K562 treated with DMSO at 1 percent for 24 hours (cell line): ENCODE results near the gene ZNF765. TPM values are rescaled to one million over a fixed set of nuclear protein-coding genes. Genes with fewer than 3 reads are reported as not detected.

Experiments used
- total RNA-seq: library from RNA; unstranded; fragments of 300-600 nt; gene quantifications from 2 replicates; pipeline ENCODE4 v1.2.3, GENCODE V29; 2022; ENCODE audit warnings: low read depth; ENCODE audit not compliant: insufficient read depth

The ZNF765 gene
- total RNA-seq, result 4.2 and 5.0 TPM in 2 replicates

DNA sequence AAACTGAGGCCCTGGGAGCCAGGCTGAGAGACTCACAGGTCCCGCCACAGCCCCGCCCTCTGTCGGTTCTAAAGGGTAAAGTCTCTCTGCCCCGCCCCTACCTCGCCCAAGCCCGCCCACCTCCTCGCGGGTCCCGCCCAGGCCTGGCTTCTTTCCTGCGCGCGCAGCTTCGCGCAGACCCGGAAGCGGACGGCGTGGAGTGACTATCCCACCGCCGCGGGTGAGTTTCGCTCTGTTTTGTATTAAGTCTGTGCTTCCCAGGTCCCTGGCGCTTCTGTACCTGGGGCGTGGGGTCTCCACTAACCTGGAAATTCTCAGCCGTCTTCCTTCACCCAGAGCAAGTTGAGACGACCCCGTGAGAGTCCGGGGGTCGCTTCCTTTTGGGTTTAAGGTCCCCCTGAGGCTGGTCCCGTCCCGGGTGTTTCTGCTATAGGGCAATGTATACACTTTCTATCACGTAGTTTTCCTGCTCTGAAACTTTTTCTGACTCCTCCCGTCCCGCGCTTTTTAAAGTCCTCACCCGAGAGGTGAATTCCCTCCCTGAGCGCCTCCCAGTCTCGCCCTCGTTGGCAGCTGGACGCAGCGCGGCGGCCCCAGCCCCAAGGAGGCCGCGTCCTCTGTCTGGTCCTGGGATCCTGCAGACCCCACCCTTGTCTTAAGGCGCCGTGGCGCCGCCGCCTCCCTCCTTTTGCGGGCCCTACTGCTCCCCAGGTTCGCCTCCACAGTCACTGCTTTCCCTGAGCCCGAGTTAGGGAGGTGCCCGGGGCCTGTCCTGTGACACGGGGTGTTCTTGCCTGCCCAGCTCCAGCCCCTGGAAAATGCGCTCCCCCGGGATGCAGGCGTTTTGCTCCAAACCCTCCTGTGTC lies at the start of gene ZNF765:
ZNF765 (plus strand) TSS at position 176 of the 866 bp plus-strand sequence. CDS start 2,867 bp downstream, outside the sequence.

DNA sequence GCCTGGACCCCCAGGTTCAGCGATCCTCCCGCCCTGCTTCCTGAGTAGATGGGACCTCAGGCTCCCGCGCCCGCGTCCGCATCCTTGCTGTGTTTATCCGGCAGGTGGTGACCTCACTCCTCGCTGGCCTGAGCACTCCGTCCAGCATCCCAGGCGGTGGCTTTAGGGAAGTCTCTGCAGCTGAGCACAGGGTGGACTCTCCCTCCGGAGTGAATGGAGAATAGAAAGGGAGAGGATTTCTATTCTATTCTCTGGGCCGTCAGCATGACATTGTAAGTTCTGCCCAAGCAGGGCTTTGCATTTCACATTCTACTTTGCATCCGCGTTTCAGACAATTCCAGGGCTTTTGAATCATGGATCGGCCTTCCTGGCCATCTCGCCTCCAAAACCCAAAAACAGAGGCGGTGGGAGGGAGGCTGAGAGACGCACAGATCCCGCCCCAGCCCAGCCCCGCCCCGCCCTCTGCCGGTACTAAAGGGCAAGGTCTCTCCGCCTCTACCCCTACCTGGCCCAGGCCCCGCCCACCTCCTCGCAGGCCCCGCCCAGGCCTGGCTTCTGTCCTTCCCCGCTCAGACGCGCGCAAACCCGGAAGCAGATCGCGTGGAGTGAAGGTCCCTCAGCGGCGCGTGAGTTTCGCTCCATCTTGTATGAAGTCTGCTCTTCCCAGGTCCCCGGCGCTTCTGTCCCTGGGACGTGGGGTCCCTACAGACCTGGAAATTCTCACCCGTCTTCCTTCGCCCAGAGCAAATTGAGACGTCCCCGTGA lies 29.6 kb upstream of the ZNF765 start, which contains the start of gene ZNF525:
ZNF525 (plus strand) TSS at position 572 of the 765 bp plus-strand sequence. CDS start 6,577 bp downstream, outside the sequence.

DNA sequence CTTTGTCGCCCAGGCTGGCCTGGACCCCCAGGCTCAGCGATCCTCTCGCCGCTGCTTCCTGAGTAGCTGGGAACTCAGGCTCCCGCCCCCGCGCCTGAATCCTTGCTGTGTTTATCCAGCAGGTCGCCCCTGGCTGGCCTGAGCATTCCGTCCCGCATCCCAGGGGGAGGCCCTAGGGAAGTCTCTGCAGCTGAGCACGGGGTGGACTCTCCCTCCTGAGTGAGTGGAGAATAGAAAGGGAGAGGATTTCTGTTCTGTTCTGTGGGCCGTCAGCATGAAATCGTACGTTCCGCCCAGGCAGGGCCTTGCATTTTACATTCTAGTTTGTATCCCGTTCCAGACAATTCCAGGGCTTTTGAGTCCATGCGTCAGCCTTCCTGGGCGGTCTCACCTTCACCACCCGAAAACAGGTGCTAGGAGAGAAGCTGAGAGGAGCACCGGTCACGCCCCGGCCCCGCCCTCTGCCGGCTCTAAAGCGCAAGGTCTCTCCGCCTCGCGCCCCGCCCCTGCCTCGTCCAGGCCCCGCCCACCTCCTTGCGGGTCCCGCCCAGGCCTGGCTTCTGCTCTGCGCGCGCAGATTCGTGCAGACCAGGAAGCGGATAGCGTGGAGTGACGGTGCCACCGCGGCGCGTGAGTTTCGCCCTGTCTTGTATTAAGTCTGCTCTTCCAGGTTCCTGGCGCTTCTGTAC lies 36.6 kb downstream of the ZNF765 start, which contains the start of gene ZNF761:
ZNF761 (plus strand) TSS at position 586 of the 689 bp plus-strand sequence. CDS start 15,285 bp downstream, outside the sequence.

DNA sequence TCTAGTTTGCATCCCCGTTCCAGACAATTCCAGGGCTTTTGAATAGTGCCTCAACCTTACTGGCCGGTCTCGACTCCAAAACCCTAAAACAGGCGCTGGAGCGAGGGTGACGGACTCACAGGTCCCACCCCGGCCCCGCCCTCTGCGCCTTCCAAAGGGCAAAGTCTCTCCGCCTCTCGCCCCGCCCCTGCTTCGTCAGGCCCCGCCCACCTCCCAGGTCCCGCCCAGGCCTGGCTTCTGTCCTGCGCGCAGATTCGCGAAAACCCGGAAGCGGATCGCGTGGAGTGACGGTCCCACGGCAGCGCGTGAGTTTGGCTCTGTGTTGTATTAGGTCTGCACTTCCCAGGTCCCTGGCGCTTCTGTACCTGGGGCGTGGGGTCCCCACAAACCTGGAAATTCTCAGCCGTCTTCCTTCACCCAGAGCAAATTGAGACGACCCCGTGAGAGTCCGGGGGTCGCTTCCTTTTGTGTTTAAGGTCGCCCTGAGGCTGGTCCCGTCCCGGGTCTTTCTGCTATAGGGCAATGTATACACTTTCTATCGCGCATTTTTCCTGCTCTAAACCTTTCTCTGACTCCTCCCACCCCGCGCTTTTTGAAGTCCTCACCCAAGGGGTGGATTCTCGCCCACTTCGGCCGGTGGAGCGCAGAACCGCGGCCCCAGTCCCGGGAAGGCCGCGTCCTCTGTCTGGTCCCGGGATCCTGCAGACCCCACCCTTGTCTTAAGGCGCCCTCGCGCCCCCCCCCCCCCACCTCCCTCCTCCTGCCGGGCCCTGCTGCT lies 72.7 kb downstream of the ZNF765 start, which contains the start of gene ZNF813:
ZNF813 (plus strand) TSS at position 249 of the 778 bp plus-strand sequence. CDS start 16,090 bp downstream, outside the sequence.

Other genes with a start within 250 kb of the ZNF765 start
- 2.3 and 2.6 TPM in 2 replicates for gene ZNF347, start 236.1 kb upstream of the ZNF765 start, total RNA-seq
- 3.1 and 3.9 TPM in 2 replicates for gene ZNF665, start 201.8 kb upstream of the ZNF765 start, total RNA-seq
- 0.30 and 1.5 TPM in 2 replicates for gene ZNF677, start 140.3 kb upstream of the ZNF765 start, total RNA-seq
- not detected in 2 replicates for gene VN1R2, start 136.9 kb upstream of the ZNF765 start, total RNA-seq
- gene VN1R4, start 127.4 kb upstream of the ZNF765 start, total RNA-seq, result not detected in 2 replicates
- 2.2 and 2.7 TPM in 2 replicates for gene ZNF845, start 61.4 kb upstream of the ZNF765 start, total RNA-seq
- gene ZNF525, start 29.4 kb upstream of the ZNF765 start, total RNA-seq, result 1.8 and 4.8 TPM in 2 replicates
- 6.8 and 8.5 TPM in 2 replicates for gene ZNF761, start 36.8 kb downstream of the ZNF765 start, total RNA-seq
- gene ZNF813, start 72.6 kb downstream of the ZNF765 start, total RNA-seq, result 2.0 and 2.2 TPM in 2 replicates
- 2.3 and 4.3 TPM in 2 replicates for gene ZNF331, start 143.0 kb downstream of the ZNF765 start, total RNA-seq
- not detected in 2 replicates for gene DPRX, start 236.8 kb downstream of the ZNF765 start, total RNA-seq